Fibroblast of skin of right quadriceps (primary cell): ENCODE data around the gene ZNRF3.

Source experiments
- DNase-seq: peaks from one replicate; pipeline ENCODE4 v3.0.0-alpha.2; 2013

ZNRF3 gene

DNA sequence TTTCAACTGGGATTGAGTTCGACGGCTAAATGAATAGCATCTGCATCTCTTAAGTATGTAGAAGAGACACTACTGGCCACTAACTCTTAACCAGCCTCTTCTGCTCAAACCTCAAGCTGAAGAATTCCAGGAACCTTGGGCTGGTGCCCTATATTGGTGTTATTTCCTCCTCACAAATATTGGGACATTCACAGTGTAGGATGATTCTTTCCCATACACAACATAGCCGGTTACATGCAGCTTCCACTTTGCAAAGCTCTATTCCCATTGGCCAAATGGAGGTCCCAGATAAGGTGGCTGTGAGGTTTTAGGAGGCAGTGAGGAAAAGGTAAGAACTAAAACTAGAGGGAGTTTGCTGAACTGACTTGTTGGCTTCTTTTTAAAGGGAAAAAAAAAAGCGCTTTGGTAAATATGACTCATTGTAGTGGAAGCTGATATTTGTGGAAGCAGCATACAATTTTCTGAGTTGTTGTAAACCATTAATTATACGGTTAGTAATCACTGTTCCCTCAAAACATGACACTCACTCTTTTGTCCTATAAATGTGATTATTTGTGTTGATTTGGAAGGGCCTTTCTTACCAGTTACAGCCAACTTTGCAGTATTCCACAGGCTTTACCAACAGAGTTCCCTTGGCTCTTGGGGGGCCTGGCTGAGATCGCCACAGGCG, 160.7 kb downstream of the ZNRF3 start:
- peak; percentile 76 for DNase-seq

DNA sequence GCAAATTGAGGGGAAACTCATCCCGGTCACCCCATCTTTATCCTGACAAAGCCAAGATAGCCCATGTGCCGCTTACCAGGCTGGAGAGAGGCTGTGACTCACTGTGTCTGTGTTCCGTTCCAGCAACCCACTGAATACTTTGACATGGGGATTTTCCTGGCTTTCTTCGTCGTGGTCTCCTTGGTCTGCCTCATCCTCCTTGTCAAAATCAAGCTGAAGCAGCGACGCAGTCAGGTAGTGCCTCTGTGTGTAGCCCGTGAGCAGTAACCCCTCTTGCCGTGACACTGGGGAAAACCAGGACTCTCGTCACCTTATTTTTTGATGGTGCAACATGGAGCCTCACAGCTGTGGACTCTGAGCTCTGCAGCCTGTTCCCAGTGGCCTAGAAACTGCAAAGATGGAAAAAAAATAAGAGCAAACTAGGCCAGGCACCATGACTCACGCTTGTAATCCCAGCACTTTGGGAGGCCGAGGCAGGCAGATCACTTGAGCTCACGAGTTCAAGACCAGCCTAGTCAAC, 161.3 kb downstream of the ZNRF3 start:
- DNase-seq, result peak; percentile 73

DNA sequence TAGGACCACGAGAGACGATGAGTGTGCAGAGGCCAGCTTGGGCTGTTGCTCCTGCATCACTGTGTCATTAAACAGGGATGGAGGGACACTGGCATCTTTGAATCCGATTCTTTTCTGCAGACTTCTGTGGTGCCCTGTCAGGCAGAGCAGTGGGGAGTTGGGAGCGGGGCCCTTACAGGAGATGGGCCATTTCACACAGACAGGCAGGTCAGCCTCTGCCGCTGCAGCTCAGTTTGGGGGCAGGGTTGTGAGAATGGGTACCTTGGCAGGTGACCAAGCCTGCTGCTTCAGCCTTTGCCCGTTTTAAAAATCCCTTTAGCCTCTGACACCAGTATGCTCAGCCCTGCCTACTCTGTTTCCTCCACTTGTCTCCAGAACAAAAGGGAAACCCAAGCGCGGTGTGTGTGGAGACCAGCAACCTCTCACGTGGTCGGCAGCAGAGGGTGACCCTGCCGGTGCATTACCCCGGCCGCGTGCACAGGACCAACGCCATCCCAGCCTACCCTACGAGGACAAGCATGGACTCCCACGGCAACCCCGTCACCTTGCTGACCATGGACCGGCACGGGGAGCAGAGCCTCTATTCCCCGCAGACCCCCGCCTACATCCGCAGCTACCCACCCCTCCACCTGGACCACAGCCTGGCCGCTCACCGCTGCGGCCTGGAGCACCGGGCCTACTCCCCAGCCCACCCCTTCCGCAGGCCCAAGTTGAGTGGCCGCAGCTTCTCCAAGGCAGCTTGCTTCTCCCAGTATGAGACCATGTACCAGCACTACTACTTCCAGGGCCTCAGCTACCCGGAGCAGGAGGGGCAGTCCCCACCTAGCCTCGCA, 165.7 kb downstream of the ZNRF3 start:
- no peak for DNase-seq

DNA sequence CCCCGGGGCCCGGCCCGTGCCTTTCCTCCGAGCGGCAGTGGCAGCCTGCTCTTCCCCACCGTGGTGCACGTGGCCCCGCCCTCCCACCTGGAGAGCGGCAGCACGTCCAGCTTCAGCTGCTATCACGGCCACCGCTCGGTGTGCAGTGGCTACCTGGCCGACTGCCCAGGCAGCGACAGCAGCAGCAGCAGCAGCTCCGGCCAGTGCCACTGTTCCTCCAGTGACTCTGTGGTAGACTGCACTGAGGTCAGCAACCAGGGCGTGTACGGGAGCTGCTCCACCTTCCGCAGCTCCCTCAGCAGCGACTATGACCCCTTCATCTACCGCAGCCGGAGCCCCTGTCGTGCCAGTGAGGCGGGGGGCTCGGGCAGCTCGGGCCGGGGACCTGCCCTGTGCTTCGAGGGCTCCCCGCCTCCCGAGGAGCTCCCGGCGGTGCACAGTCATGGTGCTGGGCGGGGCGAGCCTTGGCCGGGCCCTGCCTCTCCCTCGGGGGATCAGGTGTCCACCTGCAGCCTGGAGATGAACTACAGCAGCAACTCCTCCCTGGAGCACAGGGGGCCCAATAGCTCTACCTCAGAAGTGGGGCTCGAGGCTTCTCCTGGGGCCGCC, 166.4 kb downstream of the ZNRF3 start:
- DNase-seq, result no peak

DNA sequence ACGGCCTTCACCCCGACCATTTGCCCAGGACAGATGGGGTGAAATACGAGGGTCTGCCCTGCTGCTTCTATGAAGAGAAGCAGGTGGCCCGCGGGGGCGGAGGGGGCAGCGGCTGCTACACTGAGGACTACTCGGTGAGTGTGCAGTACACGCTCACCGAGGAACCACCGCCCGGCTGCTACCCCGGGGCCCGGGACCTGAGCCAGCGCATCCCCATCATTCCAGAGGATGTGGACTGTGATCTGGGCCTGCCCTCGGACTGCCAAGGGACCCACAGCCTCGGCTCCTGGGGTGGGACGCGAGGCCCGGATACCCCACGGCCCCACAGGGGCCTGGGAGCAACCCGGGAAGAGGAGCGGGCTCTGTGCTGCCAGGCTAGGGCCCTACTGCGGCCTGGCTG, 167.1 kb downstream of the ZNRF3 start:
- no peak for DNase-seq

DNA sequence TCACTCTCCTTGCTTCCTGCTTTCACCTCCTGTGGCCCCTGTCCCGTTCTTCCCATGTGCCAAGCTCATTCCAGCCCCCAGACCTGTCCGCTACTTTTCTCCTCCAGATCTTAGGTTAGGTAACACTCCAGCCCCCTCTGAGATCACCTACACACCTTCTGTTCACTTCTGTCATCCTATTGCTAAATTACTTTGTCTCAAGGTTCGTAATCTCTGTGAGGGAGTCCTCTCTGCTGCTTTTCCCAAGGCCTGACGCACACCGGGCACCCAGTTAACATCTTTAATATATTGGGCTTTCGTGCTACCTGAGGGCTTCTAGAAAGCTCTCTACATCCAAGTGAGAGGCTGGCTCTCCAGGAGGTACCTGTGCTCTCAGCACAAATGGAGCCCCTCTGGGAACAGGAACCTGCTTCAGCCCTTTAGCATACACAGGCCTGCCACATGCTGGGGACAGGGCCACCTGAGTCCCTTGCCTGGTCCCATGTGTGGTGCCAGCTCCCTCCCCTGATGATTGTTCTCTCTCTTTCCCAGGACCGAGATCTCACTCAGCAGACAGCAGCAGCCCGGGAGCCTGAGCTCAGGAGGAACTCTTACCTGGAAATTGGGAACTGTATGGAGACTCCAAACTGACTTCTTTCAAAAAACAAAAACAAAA, 169.8 kb downstream of the ZNRF3 start:
- no peak for DNase-seq

DNA sequence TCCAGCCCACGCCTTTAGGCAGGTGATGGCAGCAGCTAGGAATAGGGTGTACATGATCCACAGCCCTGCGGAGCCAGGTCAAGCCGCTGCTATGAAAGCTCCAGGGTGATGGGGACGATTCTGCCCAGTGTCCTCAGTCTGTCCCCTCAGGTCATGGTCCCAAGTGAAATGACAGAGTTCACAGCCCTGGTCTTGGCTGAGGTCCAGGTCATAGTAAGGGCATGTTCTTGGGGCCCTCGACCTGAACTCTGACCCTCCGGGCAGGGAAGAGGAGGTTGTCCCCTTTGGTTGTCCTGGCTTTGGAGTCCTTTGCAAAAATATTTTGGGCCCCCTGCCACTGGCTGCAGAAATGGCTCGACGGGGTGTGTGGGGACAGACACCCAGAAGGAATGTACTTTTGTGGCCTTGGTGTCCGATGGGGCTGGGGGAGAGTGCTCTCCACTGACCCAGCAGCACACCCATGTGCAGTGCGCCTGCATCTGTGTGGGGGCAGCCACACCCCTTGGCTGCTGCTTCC, 170.9 kb downstream of the ZNRF3 start:
- no peak for DNase-seq

DNA sequence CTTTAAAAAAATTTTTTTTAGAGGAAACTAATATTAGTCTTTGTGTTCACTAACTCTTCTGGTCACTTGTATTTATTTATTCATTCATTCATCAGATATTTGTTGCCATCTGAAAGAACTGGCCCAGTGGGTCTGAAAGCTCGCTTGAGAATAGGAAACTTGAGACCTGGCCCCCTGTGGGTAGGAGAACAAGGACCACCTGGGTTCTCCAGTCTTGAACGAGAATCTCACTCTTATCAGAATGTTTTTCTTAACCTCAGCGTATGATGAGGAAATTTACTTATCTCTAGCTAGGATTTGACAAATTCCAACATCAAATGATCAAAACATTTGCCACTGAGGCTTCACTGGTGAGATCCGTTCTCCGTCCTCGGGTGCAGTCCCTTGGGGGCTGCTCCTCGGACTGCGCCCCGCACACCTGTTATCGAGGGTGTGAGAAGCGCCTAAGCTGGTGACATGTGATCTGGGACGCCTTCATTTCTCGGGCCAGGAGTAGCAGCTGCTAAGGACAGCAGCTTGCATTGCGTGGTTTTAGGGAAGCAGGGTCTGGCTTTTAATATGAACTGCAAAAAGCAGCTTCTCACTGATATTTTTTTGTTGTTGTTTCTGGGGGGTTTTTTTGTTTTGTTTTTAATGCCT, 171.9 kb downstream of the ZNRF3 start:
- no peak for DNase-seq

DNA sequence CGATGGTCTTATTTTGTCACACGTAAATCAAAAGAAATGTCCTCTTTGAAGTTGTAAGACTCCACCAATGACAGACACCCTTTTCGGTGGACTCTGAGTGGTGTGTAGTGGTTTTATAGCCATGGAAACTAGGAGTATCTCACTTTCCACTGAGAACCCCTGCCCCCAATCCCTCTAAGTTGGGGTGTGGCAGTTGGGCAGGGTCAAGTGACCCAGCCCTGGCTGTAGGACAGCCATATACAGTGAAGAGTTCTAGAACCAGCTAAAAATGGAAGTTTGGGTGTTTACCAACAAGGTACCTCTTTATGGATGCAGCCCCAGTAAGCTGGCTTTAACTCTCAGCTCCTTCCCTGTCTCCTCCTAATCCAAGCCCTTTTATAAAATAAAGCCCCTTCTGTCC, 173.1 kb downstream of the ZNRF3 start:
- DNase-seq, result no peak

DNA sequence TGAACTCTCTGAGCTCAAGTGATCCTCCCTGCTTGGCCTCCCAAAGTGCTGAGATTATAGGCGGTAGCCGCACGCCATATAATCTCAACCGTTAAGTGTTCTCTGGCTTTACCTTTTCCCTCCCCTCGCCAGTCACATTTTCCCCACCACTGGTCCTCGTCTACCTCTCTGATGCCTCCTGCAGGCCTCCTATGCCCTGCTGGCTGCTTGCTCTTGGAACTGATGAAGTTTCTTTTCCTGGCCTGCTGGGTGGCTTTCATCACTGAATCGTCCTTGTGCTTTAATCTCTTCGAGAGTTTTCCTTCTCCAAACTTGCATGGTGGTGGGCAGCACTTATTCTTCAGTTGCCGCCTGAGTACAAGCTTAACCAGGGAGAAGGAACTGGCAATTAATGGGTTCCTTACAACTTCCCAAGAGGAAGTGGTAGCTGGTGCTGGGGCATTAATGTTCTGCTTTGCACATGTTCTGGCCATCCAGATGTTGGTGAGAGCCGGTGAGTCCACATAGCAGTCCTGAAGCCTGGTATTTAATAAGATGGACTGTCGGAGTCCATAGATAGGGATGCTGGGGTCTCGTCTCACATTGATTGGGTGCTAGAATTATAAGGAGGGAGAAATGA, 177.0 kb downstream of the ZNRF3 start:
- DNase-seq, result no peak

DNA sequence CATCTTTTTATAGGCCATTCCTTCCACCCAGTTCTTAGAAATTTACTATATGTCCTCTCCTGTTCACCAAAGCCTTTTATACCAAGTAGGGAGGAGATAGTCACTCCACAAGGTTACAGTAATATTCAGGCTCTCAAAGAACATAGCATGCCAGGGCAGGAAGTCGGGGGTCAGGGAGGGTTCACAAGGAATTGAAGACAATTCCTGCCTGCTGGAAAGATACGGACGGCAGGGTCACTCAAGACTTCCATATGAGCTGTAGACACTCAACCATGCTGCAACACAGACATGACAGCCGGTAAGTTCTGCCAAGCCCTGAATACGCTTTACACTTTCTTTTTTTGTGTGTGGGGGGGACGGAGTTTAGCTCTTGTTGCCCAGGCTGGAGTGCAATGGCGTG, 177.6 kb downstream of the ZNRF3 start:
- no peak for DNase-seq

DNA sequence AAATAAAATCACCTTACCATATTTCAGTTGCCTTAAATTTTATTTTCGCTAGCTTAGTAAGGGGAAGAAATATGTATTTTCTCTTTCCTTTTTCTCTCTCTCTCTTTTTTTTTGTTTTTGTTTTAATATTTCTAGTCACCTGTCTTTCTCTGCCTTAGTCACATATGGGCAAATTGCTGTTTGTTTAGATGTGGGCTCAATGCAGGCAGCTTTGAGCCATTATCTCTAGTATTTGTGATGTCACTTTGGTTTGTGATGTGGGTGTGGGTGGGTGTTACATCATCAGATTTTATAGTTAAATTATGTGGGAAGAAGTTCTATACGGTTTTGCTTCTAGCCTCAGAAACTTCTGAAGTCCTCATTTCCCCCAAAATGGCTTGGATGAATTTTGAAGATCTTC, 178.4 kb downstream of the ZNRF3 start, which contains the start of gene C22orf31:
TSS of gene C22orf31 (minus strand) at position 59 of the 400 bp plus-strand sequence. CDS start at position 20, 39 bp downstream.
- DNase-seq, result no peak

DNA sequence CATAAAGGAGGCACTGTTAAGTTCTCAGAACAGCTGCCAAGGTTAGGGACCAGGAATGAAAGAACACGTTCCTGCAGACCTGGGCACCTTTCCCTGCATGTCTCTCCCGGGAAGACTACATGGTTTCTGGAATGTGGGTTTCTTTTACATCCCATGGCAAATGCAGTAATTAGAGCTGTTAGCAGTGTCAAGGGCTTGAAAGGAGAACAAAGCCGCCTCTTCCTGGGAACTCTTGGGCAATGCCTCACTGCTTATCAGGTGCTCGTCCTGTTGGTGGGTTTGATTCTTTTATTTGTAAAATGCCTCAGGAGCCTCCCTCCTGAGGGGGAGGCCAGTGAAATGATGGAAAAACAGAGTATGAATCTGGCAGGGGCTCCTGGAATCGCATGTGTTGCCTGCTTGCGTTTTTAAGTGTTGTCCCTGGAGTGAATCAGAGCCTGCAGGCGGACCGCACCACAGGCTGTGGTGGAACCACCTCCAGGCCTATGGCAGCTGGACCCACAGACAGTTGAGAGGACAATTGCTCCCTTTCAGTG, 179.0 kb downstream of the ZNRF3 start:
- no peak for DNase-seq

DNA sequence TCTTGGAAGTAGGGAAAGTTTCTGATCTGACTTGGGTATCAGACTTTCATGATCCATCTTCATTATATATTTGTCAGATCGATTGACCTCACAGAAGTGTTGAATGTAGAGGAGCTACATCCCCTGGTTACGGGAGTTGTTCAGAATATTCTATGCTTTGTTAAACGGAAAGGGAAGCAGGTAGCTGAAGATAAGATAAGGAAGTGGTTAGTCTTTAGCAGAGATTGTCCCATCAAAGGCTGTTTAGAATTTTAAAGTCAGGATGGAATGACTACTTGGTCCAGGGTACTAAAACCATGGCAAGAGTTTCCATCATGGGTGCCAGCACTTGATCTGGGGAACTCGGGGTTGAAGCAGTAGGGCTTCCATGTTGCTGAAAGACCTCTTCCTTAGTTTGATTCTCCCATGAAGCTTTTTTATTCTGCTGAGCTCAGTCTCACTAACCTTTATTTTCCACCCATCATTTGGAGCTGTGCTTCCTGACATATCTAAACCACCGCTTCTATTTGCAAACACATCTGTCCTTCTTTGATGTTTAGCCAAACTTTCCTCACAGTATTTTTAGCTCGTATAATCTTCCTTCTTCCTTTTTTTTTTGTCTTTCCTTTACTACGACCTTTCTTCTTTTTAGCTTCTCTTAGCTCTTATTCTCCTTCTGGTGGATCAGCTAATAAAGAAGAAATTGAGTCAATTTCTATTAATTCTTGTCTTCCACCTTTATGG, 182.3 kb downstream of the ZNRF3 start:
- DNase-seq, result no peak

DNA sequence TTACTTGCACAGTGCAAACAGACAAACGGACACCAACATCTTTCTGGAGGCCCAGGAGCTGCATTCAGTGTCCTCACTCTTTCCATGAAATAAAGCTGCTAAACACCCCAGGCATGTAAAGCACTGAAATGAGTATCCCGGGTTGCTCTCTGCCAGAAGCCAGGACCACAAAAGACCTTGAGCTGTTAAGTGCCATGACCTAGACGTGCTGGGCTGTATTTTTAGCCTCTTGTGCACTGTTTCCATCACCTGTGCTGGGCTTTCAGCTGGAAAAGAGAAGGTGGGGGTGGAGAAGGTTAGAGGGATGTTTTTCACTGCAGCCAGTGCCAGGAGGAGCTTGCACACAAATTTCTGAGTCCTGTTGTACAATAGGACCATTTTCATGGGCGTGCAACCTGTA, 186.1 kb downstream of the ZNRF3 start:
- DNase-seq, result no peak

DNA sequence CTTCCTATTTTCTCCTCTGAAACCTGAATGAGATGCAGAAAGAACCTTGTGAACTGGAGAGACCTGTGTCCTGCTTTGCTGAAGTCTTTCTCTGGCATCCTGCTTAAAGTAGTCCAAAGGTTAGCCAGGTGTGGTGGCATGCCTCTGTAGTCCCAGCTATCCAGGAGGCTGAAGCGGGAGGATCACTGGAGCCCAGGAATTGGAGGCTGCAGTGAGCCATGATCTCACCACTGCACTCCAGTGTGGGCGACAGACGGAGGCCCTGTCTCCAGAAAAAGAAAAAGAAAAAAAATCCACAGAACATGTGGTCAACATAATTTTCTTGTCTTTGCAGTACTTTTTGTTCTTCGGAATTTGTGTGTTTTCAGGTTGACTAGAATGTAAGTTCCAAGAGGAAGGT, 187.1 kb downstream of the ZNRF3 start:
- no peak for DNase-seq

DNA sequence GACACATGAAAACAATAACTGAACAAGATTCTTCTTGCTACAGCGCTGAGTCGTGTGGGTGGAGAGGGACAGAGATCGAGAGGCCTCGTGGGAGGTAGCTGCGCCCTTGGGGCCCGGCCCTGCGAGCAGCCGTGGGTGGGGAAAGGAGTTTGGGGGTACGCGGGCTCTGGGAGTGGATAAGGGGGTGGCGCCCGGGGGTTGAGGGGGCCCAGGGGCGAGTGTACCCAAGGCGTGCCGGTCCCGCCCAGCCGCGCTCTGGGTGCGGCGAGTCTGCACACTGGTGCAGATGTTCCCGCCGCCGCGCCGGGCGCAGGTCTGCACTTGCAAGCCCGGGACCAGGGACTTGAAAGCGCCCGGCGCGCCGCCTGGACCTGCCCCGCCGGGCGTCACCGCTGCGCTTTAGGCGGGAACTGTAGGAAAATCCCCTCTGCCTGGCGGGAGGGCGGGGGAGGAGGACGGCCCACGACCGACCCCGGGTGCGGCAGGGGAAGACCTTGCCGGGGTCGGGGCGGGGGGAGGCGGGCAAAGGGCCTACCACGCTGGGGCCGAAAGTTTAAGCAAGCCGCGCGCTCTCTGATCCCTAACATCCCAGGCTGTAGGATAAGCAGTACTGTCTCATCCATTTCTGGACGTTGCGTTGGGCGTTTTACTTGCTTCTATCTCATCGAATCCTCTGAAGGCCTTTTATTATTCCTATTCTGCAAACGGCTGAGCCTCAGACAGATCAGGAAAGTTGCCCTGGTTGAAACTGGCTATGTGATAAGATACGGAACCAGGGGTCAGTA, 188.1 kb downstream of the ZNRF3 start:
- DNase-seq, result peak; percentile 12

DNA sequence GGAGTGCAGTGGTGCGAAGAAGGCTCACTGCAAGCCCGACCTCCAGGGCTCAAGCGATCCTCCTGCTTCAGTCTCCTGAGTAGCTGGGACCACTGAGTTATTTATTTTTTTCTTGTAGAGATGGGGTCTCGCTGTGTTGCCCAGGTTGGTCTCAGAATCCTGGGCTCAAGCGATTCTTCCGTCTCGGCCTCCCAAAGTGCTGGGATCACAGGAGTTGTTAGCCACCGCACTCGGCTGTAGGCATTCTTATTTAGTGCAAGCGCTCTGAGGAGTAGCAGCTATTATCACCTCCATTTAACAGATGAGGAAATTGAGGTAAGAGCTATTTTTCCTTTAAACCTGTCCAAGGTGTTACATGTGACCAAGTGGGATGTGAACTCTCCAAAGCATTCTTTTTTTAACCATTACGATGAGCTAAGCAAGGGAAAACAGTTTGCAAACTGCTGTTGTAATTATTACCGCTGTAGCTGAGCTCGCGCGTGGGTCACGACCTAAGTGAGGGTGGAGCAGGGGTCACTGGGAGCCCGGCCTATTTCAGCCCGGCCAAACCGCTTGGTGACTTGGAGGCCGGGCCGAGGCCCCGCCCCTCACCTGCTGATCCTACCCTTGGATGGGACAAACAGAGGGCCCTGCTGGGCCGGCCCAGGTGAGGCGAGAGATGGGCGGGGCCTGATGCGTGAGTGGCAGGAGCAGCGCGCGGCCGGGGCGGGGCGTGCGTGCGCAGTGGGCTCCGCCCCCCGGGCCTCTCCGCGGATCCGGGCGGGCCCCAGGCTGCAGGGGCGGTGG, 189.0 kb downstream of the ZNRF3 start:
- peak; percentile 68 for DNase-seq

DNA sequence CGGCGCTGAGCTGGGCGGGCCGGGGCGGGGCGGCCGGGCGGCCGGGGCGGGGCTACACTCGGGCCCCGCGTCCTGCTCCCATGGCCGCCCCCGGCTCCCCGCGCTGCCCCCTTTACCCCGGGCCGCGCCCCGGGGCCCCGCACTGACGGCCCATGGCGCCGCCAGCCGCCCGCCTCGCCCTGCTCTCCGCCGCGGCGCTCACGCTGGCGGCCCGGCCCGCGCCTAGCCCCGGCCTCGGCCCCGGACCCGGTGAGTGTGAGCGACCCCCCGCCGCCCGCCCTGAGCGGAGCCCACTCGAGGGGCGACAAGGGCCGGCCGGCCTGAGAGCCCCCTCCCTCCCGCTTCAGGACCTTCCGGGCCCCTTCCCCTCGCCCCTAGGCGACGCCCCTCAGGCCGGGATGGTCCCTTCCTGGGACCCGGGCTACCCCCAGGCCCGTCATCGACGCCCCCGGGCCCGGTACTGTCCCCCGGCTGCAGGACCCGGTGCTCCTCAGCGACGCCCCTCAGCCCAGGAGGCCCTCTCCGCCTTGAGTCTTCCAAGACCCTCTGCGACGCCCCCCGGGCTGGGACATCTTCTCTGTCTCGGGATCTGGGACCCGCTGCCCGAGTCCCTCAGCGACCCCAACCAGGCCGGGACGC, 189.7 kb downstream of the ZNRF3 start, which contains the start of gene KREMEN1:
TSS of gene KREMEN1 (plus strand) at position 57 of the 639 bp plus-strand sequence. CDS start at position 153, 96 bp downstream.
- no peak for DNase-seq
